Body of pancreas (tissue), 4 donors: ENCODE results near the gene FBXL7. TPM values are rescaled to one million over a fixed set of nuclear protein-coding genes. Genes with fewer than 3 reads are reported as not detected.

Experiments
- ATAC-seq: fragments of 150-250 bp; one replicate; pipeline ENCODE4 v1.9.1; 2016
- DNase-seq, 4 donors: peaks; one replicate each; pipeline ENCODE4 v3.0.0-alpha.2; 2019
- H3K27ac ChIP-seq, 4 donors: fragments of 200-600 bp; sonication (generic); 1 replicate in 3 of 4; 2 replicates in 1 of 4; pipeline versions ENCODE4 v1.5.1 to v1.6.1; 2016 to 2019; ENCODE audit warnings: mild to moderate bottlenecking in 1 of 4, mixed read lengths in 1 of 4, moderate library complexity in 1 of 4
- H3K27me3 ChIP-seq, 2 donors: fragments of 200-600 bp; sonication (generic); one replicate each; pipeline ENCODE4 v1.6.0; 2016; ENCODE audit warnings: mild to moderate bottlenecking in 1 of 2
- H3K36me3 ChIP-seq, 2 donors: fragments of 200-600 bp; sonication (generic); replicated peaks in 1 of 2; 2 replicates each; pipeline ENCODE4 v1.5.1; 2016; ENCODE audit warnings: low read depth in 2 of 2; ENCODE audit not compliant: insufficient read depth in 1 of 2
- H3K4me1 ChIP-seq: fragments of 200-600 bp; sonication (generic); one replicate; pipeline ENCODE4 v1.6.0; 2016
- H3K4me3 ChIP-seq, 2 donors: fragments of 200-600 bp; sonication (generic); 1 replicate in 1 of 2; 2 replicates in 1 of 2; pipeline ENCODE4 v1.5.1; 2016 to 2019
- H3K9me3 ChIP-seq, 3 donors: fragments of 200-600 bp; sonication (generic); 1 replicate in 2 of 3; 2 replicates in 1 of 3; pipeline ENCODE4 v1.5.1; 2016
- CTCF ChIP-seq, 7 experiments: fragments of 450-650 bp in 4 of 7; fragments of 200-600 bp in 3 of 7; sonication (generic) in 3 of 7; IDR thresholded peaks; one replicate each; pipeline ENCODE4 v1.5.1; 2016 to 2019; ENCODE audit warnings: antibody characterized with exemption in 7 of 7
- POLR2A ChIP-seq, 3 donors: fragments of 450-650 bp; IDR thresholded peaks; one replicate each; pipeline ENCODE4 v1.6.1; 2016; ENCODE audit warnings: antibody characterized with exemption in 3 of 3, mild to moderate bottlenecking in 2 of 3
- WGBS, 2 donors: methylation state at CpG; one replicate each; pipeline ENCODE4 v1.1.5; 2017; 5-methylcytosine and 5-hydroxymethylcytosine counted together
- intact Hi-C: fragments of 100-400 bp; cut with DNase I; formaldehyde crosslinking; loops from one replicate; pipeline ENCODE4 v1.15.1; 2023
- total RNA-seq, 2 donors: library from RNA; depleted of rRNA; stranded (reverse); fragments of >200 nt; gene quantifications; one replicate each; pipeline ENCODE4 v1.1.0, GENCODE V29; 2016

Gene FBXL7
- total RNA-seq, 2 donors from 2014 or later, result 3.1 to 4.0 TPM

GRCh38 chr5:15951126-15951525 lies 451.1 kb downstream of the FBXL7 start:
- ATAC-seq (no peak), DNase-seq (no peak)
- WGBS, 2 donors, result 56 to 57% methylated on average over 3 of the region's 3 CpGs
- Histone ChIP-seq H3K4me3 (no peak overlapping the region), H3K27ac (no peak overlapping the region), H3K27me3 (no peaks in the 10 kb centered on the region), H3K36me3 (no peaks in the 10 kb centered on the region), H3K4me1 (no peaks in the 10 kb centered on the region), H3K9me3 (no peaks in the 10 kb centered on the region)
- intact Hi-C loops, result no loop called here
- no peak for TF ChIP-seq POLR2A (IDR thresholded peaks at IDR 0.05)
- no peak for TF ChIP-seq CTCF (IDR thresholded peaks at IDR 0.05)

- TF ChIP-seq POLR2A (IDR thresholded peaks at IDR 0.05) (no peak), CTCF (IDR thresholded peaks at IDR 0.05) (no peak)
- ATAC-seq, result no peak
- Histone ChIP-seq H3K4me1 (no peaks in the 10 kb centered on the region), H3K27ac (no peak overlapping the region), H3K27me3 (no peaks in the 10 kb centered on the region), H3K9me3 (no peaks in the 10 kb centered on the region), H3K4me3 (no peak overlapping the region), H3K36me3 (no peaks in the 10 kb centered on the region)
- 51 to 67% methylated on average over 3 of the region's 3 CpGs for WGBS, 2 donors
- intact Hi-C loops, result no loop called here
- DNase-seq, result no peak
These were observed 451.6 kb downstream of the FBXL7 start for GRCh38 chr5:15951550-15951949.

- Histone ChIP-seq H3K27ac (no peak overlapping the region), H3K36me3 (no peaks in the 10 kb centered on the region), H3K27me3 (no peaks in the 10 kb centered on the region), H3K4me1 (no peaks in the 10 kb centered on the region), H3K9me3 (no peaks in the 10 kb centered on the region), H3K4me3 (no peak overlapping the region)
- WGBS, 2 donors, result 64% methylated on average over 6 of the region's 6 CpGs
- ATAC-seq, result no peak
- TF ChIP-seq CTCF (IDR thresholded peaks at IDR 0.05) (no peak), POLR2A (IDR thresholded peaks at IDR 0.05) (no peak)
- intact Hi-C loops, result no loop called here
- no peak for DNase-seq
These were observed 456.6 kb downstream of the FBXL7 start for GRCh38 chr5:15956622-15957021.

GRCh38 chr5:15957124-15957523 lies 457.1 kb downstream of the FBXL7 start:
- H3K27ac ChIP-seq, result no peak overlapping the region
- no peaks in the 10 kb centered on the region for H3K36me3 ChIP-seq
- H3K4me3 ChIP-seq, result no peak overlapping the region
- ATAC-seq, result no peak
- no peak for DNase-seq
- no peaks in the 10 kb centered on the region for H3K4me1 ChIP-seq
- no peaks in the 10 kb centered on the region for H3K27me3 ChIP-seq
- TF ChIP-seq CTCF (IDR thresholded peaks at IDR 0.05), result no peak
- no peak for TF ChIP-seq POLR2A (IDR thresholded peaks at IDR 0.05)
- intact Hi-C loops, result no loop called here
- WGBS, 2 donors, result 52 to 53% methylated on average over 5 of the region's 5 CpGs
- no peaks in the 10 kb centered on the region for H3K9me3 ChIP-seq

- 70 to 79% methylated on average over 7 of the region's 7 CpGs for WGBS, 2 donors
- Histone ChIP-seq H3K9me3 (no peaks in the 10 kb centered on the region), H3K27ac (no peak overlapping the region), H3K4me1 (no peaks in the 10 kb centered on the region), H3K36me3 (no peaks in the 10 kb centered on the region), H3K27me3 (no peaks in the 10 kb centered on the region), H3K4me3 (no peak overlapping the region)
- DNase-seq (no peak), ATAC-seq (peak; percentile 9)
- TF ChIP-seq CTCF (IDR thresholded peaks at IDR 0.05) (no peak), POLR2A (IDR thresholded peaks at IDR 0.05) (no peak)
- intact Hi-C loops, result no loop called here
These were observed 459.6 kb downstream of the FBXL7 start for GRCh38 chr5:15959370-15960164.
